ENCODE data around the gene COPS7A. TPM values are rescaled to one million over a fixed set of nuclear protein-coding genes. Genes with fewer than 3 reads are reported as not detected.
A peak's percentile ranks its signal among the peaks of the same experiment; 100 is the strongest.

The COPS7A gene
- total RNA-seq, 2 experiments from 2014 or later, result 29.8 to 35.6 TPM

DNA sequence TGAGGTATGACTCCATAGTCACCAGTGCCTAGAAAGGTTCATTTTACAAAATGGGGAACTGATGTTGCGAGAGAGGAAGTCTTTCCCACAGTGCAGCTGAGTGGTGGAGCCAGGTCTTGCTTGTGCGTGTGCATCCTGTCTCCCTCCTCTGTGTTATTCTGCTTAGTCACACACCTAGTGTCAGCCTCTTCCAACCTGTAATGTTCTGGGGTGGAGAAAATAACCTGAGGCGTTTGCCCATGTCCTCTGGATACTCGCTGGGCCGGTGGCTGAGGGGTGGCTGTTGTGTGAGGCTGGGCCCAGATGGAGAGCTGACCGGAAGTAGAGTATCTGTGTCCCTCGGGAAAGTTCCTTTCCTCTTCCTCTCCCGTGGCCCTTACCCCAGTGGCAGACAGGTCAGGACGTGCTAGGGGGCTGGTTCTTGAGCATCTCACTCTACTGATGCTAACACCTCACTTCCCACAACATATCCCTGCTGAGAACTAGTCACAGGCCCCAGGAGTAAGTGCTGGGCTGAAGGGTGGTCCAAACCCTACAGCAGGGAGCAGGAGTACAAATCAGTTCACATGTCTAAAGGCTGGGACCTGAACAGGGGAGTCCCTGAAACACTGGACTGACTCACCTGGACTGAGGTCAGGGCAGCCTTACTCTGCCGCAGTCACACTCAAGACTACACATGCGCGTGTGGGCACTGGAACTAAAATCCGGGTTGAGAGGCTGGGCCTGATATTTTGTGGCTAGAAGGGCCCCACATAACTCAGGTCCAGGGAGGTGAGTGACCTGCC is 22.1 kb downstream of the COPS7A start:
- DNase-seq (no peak), ATAC-seq (ENCODE audit: low read depth) (peak; percentile 99)
- H3K27ac Mint-ChIP-seq, result peak overlapping the region; percentile 87
- peaks cover 30% of the 10 kb centered on the region for H3K36me3 Mint-ChIP-seq
- no peaks in the 10 kb centered on the region for H3K27me3 Mint-ChIP-seq
- POLR2A ChIA-PET, result interaction anchor here (0.6 to 1.6 kb wide), 5 partner anchors 19 to 106 kb away, joined by 3 to 5 read pairs (median 3); partner anchors contain the start of genes CDCA3, COPS7A and USP5
- peak overlapping the region; percentile 34 for H3K4me3 Mint-ChIP-seq
- H3K9me3 Mint-ChIP-seq, result no peaks in the 10 kb centered on the region
- H3K4me1 Mint-ChIP-seq, result peaks cover 20% of the 10 kb centered on the region

DNA sequence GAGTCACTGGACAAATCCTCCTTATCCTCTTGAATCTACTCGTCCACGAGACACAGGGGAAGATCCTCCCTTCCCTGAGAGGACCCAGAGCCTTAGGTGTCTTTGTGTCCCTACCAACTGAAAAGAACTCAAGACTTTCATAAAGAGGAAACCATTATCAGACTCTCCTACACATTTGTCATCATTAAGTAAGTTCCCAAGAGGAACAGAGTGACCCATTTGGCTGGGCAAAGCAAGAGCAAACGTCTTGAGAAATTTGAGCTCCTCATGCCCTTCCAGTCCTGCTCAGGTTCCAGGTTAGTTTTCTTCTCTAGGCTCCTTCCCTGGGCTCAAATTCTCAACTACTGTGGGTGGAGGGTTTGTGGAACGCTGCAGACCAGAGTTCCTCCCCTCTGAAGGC is 23.4 kb downstream of the COPS7A start:
- H3K36me3 Mint-ChIP-seq, result peaks cover 37% of the 10 kb centered on the region
- POLR2A ChIA-PET, result interaction anchor here (0.7 to 1.6 kb wide), 3 partner anchors 19 to 104 kb away, joined by 3 to 4 read pairs (median 3); partner anchors contain the start of genes CDCA3 and USP5
- no peak for DNase-seq

DNA sequence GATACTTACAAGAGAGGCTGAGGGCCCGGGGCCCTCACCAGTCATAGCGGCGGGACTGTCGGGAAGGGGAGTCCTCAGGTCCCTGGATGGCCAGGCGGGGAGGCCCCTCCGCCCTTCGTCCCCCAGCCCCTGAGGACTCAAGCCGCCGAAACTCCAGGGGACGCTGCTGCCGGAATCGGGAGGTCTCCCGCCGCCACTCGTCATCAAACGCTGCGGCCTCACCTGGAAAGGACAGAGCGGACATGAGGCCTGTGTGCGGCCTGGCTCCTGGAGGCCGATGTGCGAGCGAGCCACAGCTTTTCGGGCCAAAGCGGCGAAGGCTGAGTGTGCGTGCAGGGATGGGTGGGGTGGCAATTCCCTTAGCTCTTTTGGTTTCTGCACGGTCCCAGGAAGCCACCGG is 24.9 kb downstream of the COPS7A start:
- Mint-ChIP-seq H3K27ac (no peak overlapping the region), H3K27me3 (no peaks in the 10 kb centered on the region), H3K9me3 (no peaks in the 10 kb centered on the region), H3K4me3 (no peak overlapping the region), H3K4me1 (peaks cover 34% of the 10 kb centered on the region), H3K36me3 (peaks cover 39% of the 10 kb centered on the region)
- ATAC-seq (ENCODE audit: low read depth) (no peak), DNase-seq (no peak)
- POLR2A ChIA-PET, result no interaction called here

More for the DNA sequence above, 23.4 kb downstream of the COPS7A start:
- ATAC-seq (ENCODE audit: low read depth), result no peak
- peaks cover 30% of the 10 kb centered on the region for H3K4me1 Mint-ChIP-seq
- H3K4me3 Mint-ChIP-seq, result no peak overlapping the region
- no peaks in the 10 kb centered on the region for H3K9me3 Mint-ChIP-seq
- H3K27me3 Mint-ChIP-seq, result no peaks in the 10 kb centered on the region
- H3K27ac Mint-ChIP-seq, result peak overlapping the region; percentile 65

DNA sequence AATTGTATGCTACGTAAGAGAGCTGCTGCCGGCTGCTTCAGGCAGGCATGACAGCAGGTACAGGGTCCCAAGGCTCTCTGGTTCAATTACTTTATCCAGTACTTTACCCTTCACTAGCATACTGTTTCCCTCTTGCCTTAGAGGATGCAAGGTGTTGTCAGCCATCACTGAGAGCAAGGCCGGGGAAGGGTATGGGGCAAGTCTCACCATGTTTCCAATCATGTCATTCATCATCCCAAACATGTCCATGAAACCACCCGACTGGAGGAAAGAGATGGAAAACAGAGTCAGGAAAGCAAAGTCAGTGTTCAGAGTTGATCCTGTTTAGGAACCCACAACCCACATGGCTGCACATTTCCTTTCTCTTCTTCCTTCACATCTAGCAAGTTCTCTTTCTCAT is 26.7 kb downstream of the COPS7A start:
- no peak for ATAC-seq (ENCODE audit: low read depth)
- no peak for DNase-seq
- H3K27me3 Mint-ChIP-seq, result no peaks in the 10 kb centered on the region
- peaks cover 30% of the 10 kb centered on the region for H3K4me1 Mint-ChIP-seq
- H3K36me3 Mint-ChIP-seq, result peaks cover 33% of the 10 kb centered on the region
- no peak overlapping the region for H3K4me3 Mint-ChIP-seq
- POLR2A ChIA-PET, result no interaction called here
- H3K9me3 Mint-ChIP-seq, result no peaks in the 10 kb centered on the region
- H3K27ac Mint-ChIP-seq, result no peak overlapping the region

DNA sequence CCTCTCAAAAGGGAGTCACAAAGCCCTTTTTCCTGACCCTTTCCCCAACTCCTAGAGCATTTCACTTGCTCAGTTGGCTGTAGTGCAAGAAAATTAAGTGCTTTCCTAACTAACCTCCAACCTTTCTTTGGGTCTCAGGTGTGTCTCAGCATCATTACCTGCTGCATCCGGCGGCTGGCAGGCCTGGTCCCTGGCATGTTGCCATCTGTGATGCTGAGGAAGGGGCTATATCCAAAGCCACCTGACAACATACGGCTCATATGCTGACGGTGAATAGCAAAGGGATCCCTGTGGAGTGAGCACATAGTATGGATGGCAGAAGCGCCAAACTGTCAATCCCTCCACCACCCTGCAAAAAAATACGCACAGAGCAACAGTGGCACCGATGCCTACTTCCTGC is 27.9 kb downstream of the COPS7A start:
- Mint-ChIP-seq H3K27ac (peak overlapping the region; percentile 98), H3K36me3 (peaks cover 31% of the 10 kb centered on the region), H3K9me3 (no peaks in the 10 kb centered on the region), H3K4me3 (peak overlapping the region; percentile 95), H3K27me3 (peaks cover 5% of the 10 kb centered on the region), H3K4me1 (peaks cover 25% of the 10 kb centered on the region)
- ATAC-seq (ENCODE audit: low read depth) (no peak), DNase-seq (no peak)
- POLR2A ChIA-PET, result interaction anchor here (0.5 to 3.8 kb wide), 12 partner anchors 15 to 142 kb away, joined by 3 to 43 read pairs (median 12); partner anchors contain the start of genes CDCA3, COPS7A, PTMS and TPI1

DNA sequence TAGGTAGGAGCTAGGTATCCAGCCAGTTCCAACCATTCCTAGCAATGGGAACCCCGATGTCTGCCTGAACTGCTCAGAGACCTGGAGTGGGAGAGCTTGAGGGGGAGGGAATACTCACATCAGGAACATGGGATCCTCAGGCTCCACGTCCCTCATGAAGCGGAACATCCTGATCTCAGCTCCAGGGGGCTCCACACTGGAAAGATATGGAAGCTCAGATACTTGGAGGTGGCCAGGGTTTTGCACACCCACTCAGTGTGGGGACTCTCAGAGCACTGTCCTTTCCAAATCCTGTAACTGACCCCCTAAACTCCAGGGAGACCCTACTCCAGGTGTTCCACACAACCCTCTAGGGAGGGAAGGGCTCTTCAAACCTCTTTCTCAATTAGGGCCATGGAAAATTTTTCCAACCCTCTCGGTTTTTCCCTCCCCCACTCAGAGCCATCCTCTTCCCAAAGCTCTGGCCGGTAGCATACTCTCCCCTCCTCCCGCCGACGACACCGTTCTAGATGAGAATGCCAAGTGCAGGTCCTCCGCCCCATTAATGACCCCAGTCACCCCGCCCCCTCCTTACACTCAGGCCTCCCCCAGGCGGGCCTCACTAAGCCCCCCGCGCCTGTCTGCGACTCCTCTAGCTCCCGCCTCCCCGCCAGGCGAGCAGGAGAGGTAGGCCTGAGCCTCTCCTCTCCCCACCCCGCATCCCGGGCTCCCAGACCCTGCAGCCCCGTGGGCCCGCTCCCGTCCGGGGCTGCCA is 28.5 kb downstream of the COPS7A start:
- DNase-seq (no peak), ATAC-seq (ENCODE audit: low read depth) (no peak)
- peak overlapping the region; percentile 95 for H3K4me3 Mint-ChIP-seq
- H3K27ac Mint-ChIP-seq, result peak overlapping the region; percentile 98
- H3K36me3 Mint-ChIP-seq, result peaks cover 28% of the 10 kb centered on the region
- POLR2A ChIA-PET, result interaction anchor here (0.5 to 3.8 kb wide), 30 partner anchors 8 to 259 kb away, joined by 3 to 43 read pairs (median 5); partner anchors contain the start of genes CDCA3, COPS7A, MRPL51 and PTMS
- peaks cover 23% of the 10 kb centered on the region for H3K4me1 Mint-ChIP-seq
- no peaks in the 10 kb centered on the region for H3K9me3 Mint-ChIP-seq
- peaks cover 8% of the 10 kb centered on the region for H3K27me3 Mint-ChIP-seq

DNA sequence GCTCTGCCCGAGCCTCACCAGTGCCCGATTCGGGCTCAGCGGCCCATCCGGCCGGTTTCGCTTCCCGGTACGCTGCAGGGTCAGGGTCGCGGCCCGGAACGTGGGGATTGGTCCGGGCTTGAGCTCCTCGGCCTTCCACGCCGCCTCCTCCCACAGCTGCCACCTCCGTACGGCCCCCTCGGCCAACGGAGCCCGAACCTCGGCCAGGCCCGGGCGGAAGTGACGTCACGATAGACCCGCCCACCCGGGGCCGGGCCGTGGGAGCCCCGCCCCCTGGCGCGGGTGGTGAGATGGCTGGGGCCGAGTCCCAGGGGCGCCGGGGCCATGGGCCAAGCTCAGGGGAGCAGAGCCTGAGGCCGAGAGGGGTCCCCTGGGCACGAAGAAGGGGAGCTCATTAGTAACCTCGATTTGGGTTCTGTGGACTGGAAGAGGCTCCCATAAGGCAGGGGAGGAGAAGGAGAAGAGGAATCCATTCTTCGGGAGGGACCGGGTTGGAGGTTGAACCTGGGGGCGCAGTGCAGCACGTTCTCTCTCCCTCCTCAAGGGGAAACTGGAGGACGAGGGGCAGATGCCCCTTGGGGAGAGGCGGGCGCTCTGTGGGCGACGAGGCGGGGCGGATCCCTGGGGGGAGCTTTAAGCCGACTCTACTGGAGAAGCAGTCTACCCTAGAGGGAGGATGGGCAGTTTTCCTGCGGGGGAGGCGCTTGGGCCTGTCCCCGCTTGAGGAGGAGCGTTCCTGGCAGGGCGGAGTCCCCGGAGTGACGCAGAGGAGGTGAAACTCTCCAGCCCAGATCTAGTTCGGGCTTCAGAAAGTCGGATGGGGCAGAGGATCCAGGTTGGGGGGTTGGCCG is 29.3 kb downstream of the COPS7A start, which contains the start of gene MLF2:
MLF2 (minus strand) TSS at position 221 of the 851 bp plus-strand sequence. CDS start 807 bp downstream, outside the sequence.
- Mint-ChIP-seq H3K27me3 (peaks cover 9% of the 10 kb centered on the region), H3K27ac (peak within 1 kb of the TSS; percentile 98), H3K9me3 (no peaks in the 10 kb centered on the region), H3K4me3 (peak within 1 kb of the TSS; percentile 95), H3K4me1 (peaks cover 26% of the 10 kb centered on the region), H3K36me3 (peaks cover 20% of the 10 kb centered on the region)
- POLR2A ChIA-PET, result interaction anchor here (0.6 to 3.8 kb wide), 29 partner anchors 9 to 300 kb away, joined by 3 to 43 read pairs (median 5); partner anchors contain the start of genes CDCA3, COPS7A, MRPL51 and PTMS
- peak; percentile 99 for DNase-seq
- ATAC-seq (ENCODE audit: low read depth), result peak; percentile 96

DNA sequence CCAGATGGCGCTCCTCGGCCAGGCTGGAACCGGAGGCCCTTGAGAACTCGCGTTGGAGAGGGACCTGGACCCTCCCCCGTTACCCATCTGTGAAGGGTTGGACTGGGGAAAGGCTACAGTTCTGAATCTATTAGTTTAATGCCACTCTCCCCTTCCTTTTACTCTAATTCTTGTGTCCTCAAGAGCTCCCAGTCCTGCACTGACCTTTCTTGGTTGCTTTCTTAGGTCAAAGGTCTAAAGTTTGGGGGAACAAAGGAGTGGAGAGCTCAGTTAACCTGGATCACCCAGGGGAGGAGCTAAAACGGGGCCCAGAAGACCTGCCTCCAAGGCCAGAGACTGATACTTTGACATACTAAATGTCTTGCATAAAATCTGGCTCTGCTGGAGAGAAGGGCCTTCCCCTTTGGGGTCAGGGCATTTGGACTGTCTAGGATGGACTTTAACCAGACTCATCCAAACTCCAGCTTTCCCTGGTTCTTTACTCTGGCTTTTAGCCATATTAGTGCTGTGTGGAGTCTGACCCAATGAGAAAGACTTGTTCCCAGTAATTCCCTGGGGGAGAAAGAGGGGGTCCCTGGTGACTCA is 30.0 kb downstream of the COPS7A start:
- H3K36me3 Mint-ChIP-seq, result peaks cover 16% of the 10 kb centered on the region
- peak overlapping the region; percentile 95 for H3K4me3 Mint-ChIP-seq
- peaks cover 33% of the 10 kb centered on the region for H3K4me1 Mint-ChIP-seq
- H3K9me3 Mint-ChIP-seq, result no peaks in the 10 kb centered on the region
- POLR2A ChIA-PET, result interaction anchor here (0.7 to 3.8 kb wide), 17 partner anchors 10 to 300 kb away, joined by 3 to 43 read pairs (median 11); partner anchors contain the start of genes CDCA3, COPS7A, PTMS and USP5
- ATAC-seq (ENCODE audit: low read depth), result no peak
- peak overlapping the region; percentile 98 for H3K27ac Mint-ChIP-seq
- H3K27me3 Mint-ChIP-seq, result peaks cover 10% of the 10 kb centered on the region
- no peak for DNase-seq

DNA sequence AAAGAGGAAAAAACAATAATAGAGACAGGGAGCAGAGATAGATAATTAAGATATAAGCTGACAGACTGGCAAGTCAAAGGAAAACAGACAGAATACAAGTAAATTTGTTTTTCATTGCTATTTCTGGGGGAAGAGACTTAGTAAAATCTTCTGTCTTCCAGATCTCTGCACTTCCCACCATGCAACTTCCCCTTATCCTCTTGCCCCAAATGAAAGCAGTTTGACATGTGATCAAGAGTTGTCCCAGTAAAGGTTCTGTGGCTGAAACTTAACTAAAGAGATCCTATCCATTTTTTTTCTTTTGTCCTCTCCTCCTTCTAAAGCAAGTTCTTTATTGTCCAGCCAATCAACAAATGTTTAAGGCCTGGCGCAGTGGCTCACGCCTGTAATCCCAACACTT is 30.6 kb downstream of the COPS7A start:
- ATAC-seq (ENCODE audit: low read depth) (no peak), DNase-seq (no peak)
- no peaks in the 10 kb centered on the region for H3K9me3 Mint-ChIP-seq
- no peak overlapping the region for H3K4me3 Mint-ChIP-seq
- H3K36me3 Mint-ChIP-seq, result peaks cover 12% of the 10 kb centered on the region
- peaks cover 14% of the 10 kb centered on the region for H3K27me3 Mint-ChIP-seq
- POLR2A ChIA-PET, result interaction anchor here (0.6 to 3.8 kb wide), 9 partner anchors 10 to 98 kb away, joined by 8 to 43 read pairs (median 16); partner anchors contain the start of genes CDCA3, PTMS, USP5 and ZNF384
- H3K27ac Mint-ChIP-seq, result no peak overlapping the region
- peaks cover 35% of the 10 kb centered on the region for H3K4me1 Mint-ChIP-seq

DNA sequence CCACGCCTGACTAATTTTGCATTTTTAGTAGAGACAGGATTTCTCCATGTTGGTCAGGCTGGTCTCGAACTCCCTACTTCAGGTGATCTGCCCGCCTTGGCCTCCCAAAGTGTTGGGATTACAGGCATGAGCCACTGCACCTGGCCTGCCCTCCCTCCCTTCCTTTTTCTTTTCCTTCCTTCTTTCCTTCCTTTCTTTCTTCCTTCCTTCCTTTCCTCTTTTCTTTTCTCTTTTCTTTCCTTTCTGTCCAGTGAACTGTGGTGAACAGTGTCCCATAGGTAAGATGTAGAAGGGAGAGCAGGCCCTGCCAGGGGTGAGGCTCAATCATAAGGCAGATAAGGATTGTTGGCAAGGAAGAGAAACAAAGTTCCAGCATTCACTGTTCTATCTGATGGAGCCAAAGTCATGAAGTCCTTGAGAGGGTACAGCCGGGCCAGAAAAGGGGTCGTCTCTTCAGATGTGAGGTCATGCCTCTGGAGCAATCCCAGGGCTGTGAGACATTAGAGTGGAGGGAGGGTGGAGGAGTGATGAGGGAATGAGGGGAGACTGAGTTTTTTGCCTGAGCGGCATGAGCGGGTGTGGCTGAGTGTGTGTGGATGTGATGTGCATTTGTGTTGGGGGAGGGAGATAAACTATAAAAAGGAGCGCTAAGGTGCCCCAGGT is 33.3 kb downstream of the COPS7A start:
- ATAC-seq (ENCODE audit: low read depth), result no peak
- POLR2A ChIA-PET, result no interaction called here
- no peak for DNase-seq
- Mint-ChIP-seq H3K36me3 (peaks cover 3% of the 10 kb centered on the region), H3K9me3 (no peaks in the 10 kb centered on the region), H3K4me3 (no peak overlapping the region), H3K27me3 (peaks cover 27% of the 10 kb centered on the region), H3K27ac (peak overlapping the region; percentile 3), H3K4me1 (peaks cover 24% of the 10 kb centered on the region)

DNA sequence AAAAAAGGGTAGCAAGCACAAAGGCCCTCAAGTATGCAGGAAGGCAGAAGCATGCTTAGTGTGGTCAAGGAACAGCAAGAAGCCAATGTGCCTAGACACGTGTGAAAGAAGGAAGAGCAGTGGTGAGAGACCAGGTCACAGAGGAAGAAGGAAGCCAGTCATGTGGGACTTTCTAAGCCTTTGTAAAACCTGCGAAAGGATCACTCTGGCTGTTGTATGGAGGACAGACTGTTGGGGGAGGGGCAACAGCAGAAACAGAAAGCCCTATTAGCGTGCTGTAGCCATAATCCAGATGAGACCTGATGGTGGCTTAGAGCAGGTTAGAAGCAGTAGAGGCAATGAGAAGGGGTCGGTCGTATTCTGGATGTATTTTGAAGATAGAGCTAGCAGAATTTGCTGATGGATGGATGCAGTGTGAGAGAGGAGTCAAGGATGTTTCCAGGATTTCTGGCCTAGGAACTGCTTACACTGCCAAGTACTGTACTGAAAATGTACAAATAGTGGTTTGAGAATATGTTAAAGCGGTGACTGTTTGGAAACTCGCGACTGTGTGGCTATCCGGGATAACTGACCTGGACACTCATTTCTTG is 34.8 kb downstream of the COPS7A start:
- H3K36me3 Mint-ChIP-seq, result peaks cover 2% of the 10 kb centered on the region

More for the DNA sequence above, 34.8 kb downstream of the COPS7A start:
- peak overlapping the region; percentile 55 for H3K27ac Mint-ChIP-seq
- H3K27me3 Mint-ChIP-seq, result peaks cover 35% of the 10 kb centered on the region
- POLR2A ChIA-PET, result interaction anchor here (1.0 to 1.8 kb wide), 3 partner anchors 8 to 20 kb away, joined by 3 to 8 read pairs (median 3); no protein-coding TSS in a partner anchor
- peaks cover 21% of the 10 kb centered on the region for H3K4me1 Mint-ChIP-seq
- H3K9me3 Mint-ChIP-seq, result no peaks in the 10 kb centered on the region
- DNase-seq, result no peak
- no peak overlapping the region for H3K4me3 Mint-ChIP-seq
- peak; percentile 17 for ATAC-seq (ENCODE audit: low read depth)
